K562 (cell line): Measurements from ENCODE around the gene PPP1R9B. TPM values are rescaled to one million over a fixed set of nuclear protein-coding genes. Genes with fewer than 3 reads are reported as not detected.
A peak's percentile ranks its signal among the peaks of the same experiment; 100 is the strongest.

ENCODE experiments used
- EP300 ChIP-seq: IDR thresholded peaks from 2 replicates; pipeline ENCODE4 v1.6.1; 2012; ENCODE audit warnings: low read length, improper control_type of control experiment
- GTF2E2 ChIP-seq: fragments of 200-800 bp; sonication (Bioruptor generic); IDR thresholded peaks from 2 replicates; pipeline ENCODE4 v1.6.1; 2016; ENCODE audit warnings: missing genetic modification characterization, missing compliant biosample characterization
- L3MBTL2 ChIP-seq: fragments of 450-650 bp; IDR thresholded peaks from 2 replicates; pipeline ENCODE4 v1.6.1; 2016; ENCODE audit warnings: mild to moderate bottlenecking, moderate library complexity
- NR2C1 ChIP-seq, 2 experiments: fragments of 450-650 bp; IDR thresholded peaks; 2 replicates each; pipeline ENCODE4 v1.6.1; 2017; ENCODE audit warnings: mild to moderate bottlenecking in 2 of 2, antibody characterized with exemption in 1 of 2, inconsistent platforms in 1 of 2, missing compliant biosample characterization in 1 of 2, missing genetic modification characterization in 1 of 2
- NR2C2 ChIP-seq, 2 experiments: fragments of 200-800 bp in 1 of 2; sonication (Bioruptor generic) in 1 of 2; sonication (generic) in 1 of 2; formaldehyde crosslinking in 1 of 2; IDR thresholded peaks; 2 replicates each; pipeline versions ENCODE4 v1.6.1 to v1.8.0; 2016 to 2022; ENCODE audit warnings: mild to moderate bottlenecking in 1 of 2, missing compliant biosample characterization in 1 of 2, missing genetic modification characterization in 1 of 2, missing genetic modification reagents in 1 of 2
- NRF1 ChIP-seq, 2 experiments: fragments of 450-650 bp; IDR thresholded peaks in 1 of 2; conservative IDR thresholded peaks in 1 of 2; 2 replicates each; pipeline ENCODE4 v1.6.1; 2014; ENCODE audit warnings: mild to moderate bottlenecking in 2 of 2
- PHF8 ChIP-seq: fragments of 200-600 bp; sonication (generic); IDR thresholded peaks from 2 replicates; pipeline ENCODE4 v1.6.1; 2012; ENCODE audit warnings: mixed run types, mild to moderate bottlenecking, inconsistent platforms, low read length, moderate library complexity, borderline replicate concordance
- SRF ChIP-seq, 2 experiments: fragments of 250-450, 450-650 bp in 1 of 2; sonication (Bioruptor Pico) in 1 of 2; sonication (generic) in 1 of 2; formaldehyde crosslinking; IDR thresholded peaks; 2 replicates each; pipeline versions ENCODE4 v1.5.0 to v1.5.1; 2020 to 2022; ENCODE audit warnings: mild to moderate bottlenecking in 1 of 2, missing genetic modification reagents in 1 of 2
- TEAD1 ChIP-seq, 2 experiments: fragments of 450-650 bp in 1 of 2; sonication (generic) in 1 of 2; formaldehyde crosslinking; IDR thresholded peaks; 2 replicates each; pipeline versions ENCODE4 v1.4.0 to v1.8.0; 2020 to 2022; ENCODE audit warnings: mild to moderate bottlenecking in 2 of 2, missing genetic modification reagents in 1 of 2
- ZFP36 ChIP-seq: fragments of 150-350 bp; IDR thresholded peaks from 2 replicates; pipeline ENCODE4 v1.6.1; 2018; ENCODE audit warnings: low read length, low read depth; ENCODE audit not compliant: partially characterized antibody
- ZFX ChIP-seq: sonication (generic); formaldehyde crosslinking; IDR thresholded peaks from 2 replicates; pipeline ENCODE4 v1.8.0; 2022; ENCODE audit warnings: mild to moderate bottlenecking, missing genetic modification reagents, moderate library complexity
- ZNF175 ChIP-seq: fragments of 200-800 bp; sonication (Bioruptor generic); IDR thresholded peaks from 2 replicates; pipeline ENCODE4 v1.6.1; 2016; ENCODE audit warnings: low read depth, mild to moderate bottlenecking, missing genetic modification characterization, missing compliant biosample characterization
- polyA plus RNA-seq, 8 experiments: library from polyadenylated mRNA; depleted of rRNA in 4 of 8; stranded (reverse) in 5 of 8; unstranded in 3 of 8; fragments of >200 nt; fragmentation: Nextera tagmentation in 2 of 8; fragmentation: Illumina TruSeq in 1 of 8; extraction: Ambion mirVana in 2 of 8; extraction: Trizol in 1 of 8; gene quantifications; 2 replicates each; pipeline versions ENCODE4 v1.2.1 to v1.2.3, GENCODE V29; 2011 to 2014; ENCODE audit warnings: inconsistent platforms in 1 of 8, missing spikeins in 1 of 8
- total RNA-seq, 7 experiments: library from RNA; depleted of rRNA in 6 of 7; stranded (reverse); fragments of >200 nt in 6 of 7; fragmentation: Illumina TruSeq in 2 of 7; extraction: Trizol in 2 of 7; gene quantifications; 2 replicates each; pipeline versions ENCODE4 v1.2.1 to v1.2.3, GENCODE V29; 2011 to 2021; ENCODE audit warnings: low replicate concordance in 1 of 7
- TF ChIP-seq, protein P1 (sequence below), 3 experiments: fragments of 200-800 bp in 1 of 3; fragments of 250-450 bp in 1 of 3; fragments of 450-650 bp in 1 of 3; sonication (Bioruptor Pico) in 1 of 3; sonication (Bioruptor generic) in 1 of 3; formaldehyde crosslinking in 1 of 3; IDR thresholded peaks; 2 replicates each; pipeline versions ENCODE4 v1.6.1 to v1.8.0; 2016 to 2022; ENCODE audit warnings: mild to moderate bottlenecking in 2 of 3, missing genetic modification characterization in 2 of 3, missing compliant biosample characterization in 1 of 3, moderate library complexity in 1 of 3
- TF ChIP-seq, protein P2 (sequence below): sonication (generic); formaldehyde crosslinking; IDR thresholded peaks from 2 replicates; pipeline ENCODE4 v1.8.1; 2023; ENCODE audit warnings: mild to moderate bottlenecking, missing genetic modification reagents

The PPP1R9B gene
- total and polyA plus RNA-seq, 9 of the 15 experiments (the other 6 are each of a cell fraction or from before 2014, with no cell fraction given) = 0.10 to 63.5 (median 24.7) TPM

DNA sequence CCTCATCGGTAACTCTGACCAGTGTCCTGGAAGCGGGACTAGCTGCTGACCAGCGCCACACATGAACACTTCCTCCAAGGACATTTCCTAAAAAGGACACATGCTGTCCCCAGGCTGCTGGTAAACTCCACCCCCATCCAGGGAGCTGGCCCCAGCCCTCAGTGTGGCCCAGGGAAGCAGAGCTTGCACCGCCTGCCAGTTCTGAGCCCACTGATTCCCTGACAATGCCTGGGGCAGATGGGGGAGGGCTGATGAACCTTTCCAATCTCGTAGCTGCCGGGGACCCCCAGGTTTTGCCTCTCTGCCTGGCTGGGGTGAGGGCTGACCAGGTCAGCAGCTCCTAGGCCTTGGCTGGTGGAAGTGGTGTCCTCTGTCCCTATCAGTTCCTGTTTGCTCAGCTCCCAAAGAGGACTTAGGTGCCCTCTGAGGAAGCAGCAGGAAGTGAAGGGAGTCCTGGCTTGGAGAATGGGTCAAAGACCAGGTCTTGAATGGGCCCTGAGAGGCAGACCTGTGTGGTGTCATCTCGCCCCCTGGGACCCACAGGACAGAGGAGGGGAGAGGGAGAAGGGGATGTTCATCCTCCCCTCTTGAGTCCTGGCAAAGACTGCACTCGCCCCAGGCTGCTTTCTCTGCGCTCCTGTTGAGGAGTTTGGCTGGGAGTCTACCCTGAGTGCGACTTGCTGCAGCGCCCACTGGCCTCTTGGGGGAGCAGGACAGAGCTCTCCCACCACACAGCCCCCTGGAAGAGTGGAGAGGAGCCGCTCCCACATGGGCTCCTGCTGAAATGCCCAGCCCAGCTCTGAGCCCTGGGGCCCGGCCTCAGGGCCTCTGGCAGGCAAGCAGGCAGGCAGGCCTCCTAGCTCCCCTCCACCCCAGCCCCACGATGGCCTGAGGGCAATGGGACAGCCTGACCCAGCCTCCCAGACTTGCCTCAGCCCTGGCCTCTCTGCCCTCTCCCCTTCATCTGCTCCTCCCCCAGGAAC, 38.5 kb downstream of the PPP1R9B start (continued):
- TF ChIP-seq NR2C1 (IDR thresholded peaks at IDR 0.05) = no peak
- TF ChIP-seq NR2C1 (tag; IDR thresholded peaks at IDR 0.05) = peak; percentile 35; the same call in 1 of the 2 replicates
- TF ChIP-seq NRF1 (conservative IDR thresholded peaks at IDR 0.05 in 1 of 2, IDR thresholded peaks at IDR 0.05 in 1 of 2) = peak in 1 of 2 experiments; percentile 25; a peak in 2 of 4 replicates
- TF ChIP-seq ZFP36 = peak; percentile 54
- TF ChIP-seq L3MBTL2 = 0 out of 2 replicates have a peak, but pooled peaks have one; percentile 25
- TF ChIP-seq, protein P1, sequence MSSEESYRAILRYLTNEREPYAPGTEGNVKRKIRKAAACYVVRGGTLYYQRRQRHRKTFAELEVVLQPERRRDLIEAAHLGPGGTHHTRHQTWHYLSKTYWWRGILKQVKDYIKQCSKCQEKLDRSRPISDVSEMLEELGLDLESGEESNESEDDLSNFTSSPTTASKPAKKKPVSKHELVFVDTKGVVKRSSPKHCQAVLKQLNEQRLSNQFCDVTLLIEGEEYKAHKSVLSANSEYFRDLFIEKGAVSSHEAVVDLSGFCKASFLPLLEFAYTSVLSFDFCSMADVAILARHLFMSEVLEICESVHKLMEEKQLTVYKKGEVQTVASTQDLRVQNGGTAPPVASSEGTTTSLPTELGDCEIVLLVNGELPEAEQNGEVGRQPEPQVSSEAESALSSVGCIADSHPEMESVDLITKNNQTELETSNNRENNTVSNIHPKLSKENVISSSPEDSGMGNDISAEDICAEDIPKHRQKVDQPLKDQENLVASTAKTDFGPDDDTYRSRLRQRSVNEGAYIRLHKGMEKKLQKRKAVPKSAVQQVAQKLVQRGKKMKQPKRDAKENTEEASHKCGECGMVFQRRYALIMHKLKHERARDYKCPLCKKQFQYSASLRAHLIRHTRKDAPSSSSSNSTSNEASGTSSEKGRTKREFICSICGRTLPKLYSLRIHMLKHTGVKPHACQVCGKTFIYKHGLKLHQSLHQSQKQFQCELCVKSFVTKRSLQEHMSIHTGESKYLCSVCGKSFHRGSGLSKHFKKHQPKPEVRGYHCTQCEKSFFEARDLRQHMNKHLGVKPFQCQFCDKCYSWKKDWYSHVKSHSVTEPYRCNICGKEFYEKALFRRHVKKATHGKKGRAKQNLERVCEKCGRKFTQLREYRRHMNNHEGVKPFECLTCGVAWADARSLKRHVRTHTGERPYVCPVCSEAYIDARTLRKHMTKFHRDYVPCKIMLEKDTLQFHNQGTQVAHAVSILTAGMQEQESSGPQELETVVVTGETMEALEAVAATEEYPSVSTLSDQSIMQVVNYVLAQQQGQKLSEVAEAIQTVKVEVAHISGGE (CRISPR knock-in tag; IDR thresholded peaks at IDR 0.05) = peak in 1 of 3 experiments; percentile 70; a peak in 1 of 6 replicates
- no peak for TF ChIP-seq EP300
- peak; percentile 72 for TF ChIP-seq ZNF175
- peak; percentile 48 to 97; a peak in 3 of 4 replicates for TF ChIP-seq SRF (CRISPR knock-in tag; IDR thresholded peaks at IDR 0.05)
- TF ChIP-seq TEAD1 (CRISPR knock-in tag; IDR thresholded peaks at IDR 0.05) = no peak
- TF ChIP-seq, protein P2, sequence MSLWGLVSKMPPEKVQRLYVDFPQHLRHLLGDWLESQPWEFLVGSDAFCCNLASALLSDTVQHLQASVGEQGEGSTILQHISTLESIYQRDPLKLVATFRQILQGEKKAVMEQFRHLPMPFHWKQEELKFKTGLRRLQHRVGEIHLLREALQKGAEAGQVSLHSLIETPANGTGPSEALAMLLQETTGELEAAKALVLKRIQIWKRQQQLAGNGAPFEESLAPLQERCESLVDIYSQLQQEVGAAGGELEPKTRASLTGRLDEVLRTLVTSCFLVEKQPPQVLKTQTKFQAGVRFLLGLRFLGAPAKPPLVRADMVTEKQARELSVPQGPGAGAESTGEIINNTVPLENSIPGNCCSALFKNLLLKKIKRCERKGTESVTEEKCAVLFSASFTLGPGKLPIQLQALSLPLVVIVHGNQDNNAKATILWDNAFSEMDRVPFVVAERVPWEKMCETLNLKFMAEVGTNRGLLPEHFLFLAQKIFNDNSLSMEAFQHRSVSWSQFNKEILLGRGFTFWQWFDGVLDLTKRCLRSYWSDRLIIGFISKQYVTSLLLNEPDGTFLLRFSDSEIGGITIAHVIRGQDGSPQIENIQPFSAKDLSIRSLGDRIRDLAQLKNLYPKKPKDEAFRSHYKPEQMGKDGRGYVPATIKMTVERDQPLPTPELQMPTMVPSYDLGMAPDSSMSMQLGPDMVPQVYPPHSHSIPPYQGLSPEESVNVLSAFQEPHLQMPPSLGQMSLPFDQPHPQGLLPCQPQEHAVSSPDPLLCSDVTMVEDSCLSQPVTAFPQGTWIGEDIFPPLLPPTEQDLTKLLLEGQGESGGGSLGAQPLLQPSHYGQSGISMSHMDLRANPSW (CRISPR knock-in tag) = no peak
- TF ChIP-seq GTF2E2 = peak; percentile 27; the same call in 1 of the 2 replicates
- no peak for TF ChIP-seq NR2C2 (CRISPR knock-in tag; IDR thresholded peaks at IDR 0.05)
- peak; percentile 50; the same call in 1 of the 2 replicates for TF ChIP-seq NR2C2 (tag; IDR thresholded peaks at IDR 0.05)
- peak; percentile 53 for TF ChIP-seq ZFX
- TF ChIP-seq PHF8 = peak; percentile 35; the same call in 1 of the 2 replicates
